HepG2 (cell line): Measurements from ENCODE around the gene CKS1B. TPM values are rescaled to one million over a fixed set of nuclear protein-coding genes. Genes with fewer than 3 reads are reported as not detected.

Experiments used
- ARID5B ChIP-seq: IDR thresholded peaks from 2 replicates; pipeline ENCODE4 v1.4.0; 2020; ENCODE audit warnings: mild to moderate bottlenecking, missing genetic modification reagents
- CCDC6 ChIP-seq: sonication (generic); formaldehyde crosslinking; IDR thresholded peaks from 2 replicates; pipeline ENCODE4 v1.8.1; 2022; ENCODE audit warnings: mild to moderate bottlenecking, missing genetic modification reagents, moderate library complexity
- CREM ChIP-seq, 2 experiments: sonication (generic) in 1 of 2; formaldehyde crosslinking in 1 of 2; IDR thresholded peaks; 2 replicates each; pipeline versions ENCODE4 v1.4.0 to v1.6.1; 2016 to 2020; ENCODE audit warnings: antibody characterized with exemption in 1 of 2, mild to moderate bottlenecking in 1 of 2, missing genetic modification reagents in 1 of 2
- FOXA1 ChIP-seq, 2 experiments: fragments of 450-650 bp in 1 of 2; sonication (generic) in 1 of 2; formaldehyde crosslinking in 1 of 2; IDR thresholded peaks; 2 replicates each; pipeline versions ENCODE4 v1.4.0 to v1.6.1; 2016 to 2020; ENCODE audit warnings: missing genetic modification reagents in 1 of 2
- FOXP1 ChIP-seq, 2 experiments: fragments of 450-650 bp in 1 of 2; IDR thresholded peaks; 2 replicates each; pipeline ENCODE4 v1.6.1; 2017 to 2018; ENCODE audit warnings: antibody characterized with exemption in 1 of 2
- GPN1 ChIP-seq: sonication (generic); formaldehyde crosslinking; IDR thresholded peaks from 2 replicates; pipeline ENCODE4 v1.5.1; 2020; ENCODE audit warnings: missing genetic modification reagents, borderline replicate concordance
- GZF1 ChIP-seq: sonication (generic); formaldehyde crosslinking; IDR thresholded peaks from 2 replicates; pipeline ENCODE4 v1.5.1; 2020; ENCODE audit warnings: mild to moderate bottlenecking, missing genetic modification reagents
- HNRNPLL ChIP-seq: fragments of 200-400 bp; formaldehyde crosslinking; IDR thresholded peaks from 2 replicates; pipeline ENCODE4 v1.6.1; 2017; ENCODE audit warnings: mild to moderate bottlenecking, low read depth, low read length; ENCODE audit not compliant: poor library complexity, severe bottlenecking
- JUND ChIP-seq: sonication (generic); formaldehyde crosslinking; IDR thresholded peaks from 2 replicates; pipeline ENCODE4 v1.8.0; 2022; ENCODE audit warnings: mild to moderate bottlenecking, missing genetic modification reagents
- PLRG1 ChIP-seq: fragments of 450-650 bp; conservative IDR thresholded peaks from 2 replicates; pipeline ENCODE4 v1.6.1; 2016
- RAD21 ChIP-seq: fragments of 450-650 bp; formaldehyde crosslinking; IDR thresholded peaks from 2 replicates; pipeline ENCODE4 v1.5.0; 2020; ENCODE audit warnings: mild to moderate bottlenecking
- REL ChIP-seq: sonication (generic); formaldehyde crosslinking; conservative IDR thresholded peaks from 2 replicates; pipeline ENCODE4 v1.8.0; 2022; ENCODE audit warnings: mild to moderate bottlenecking, missing genetic modification reagents, moderate library complexity
- RFXANK ChIP-seq: IDR thresholded peaks from 2 replicates; pipeline ENCODE4 v1.6.1; 2016
- SUZ12 ChIP-seq: fragments of 150-350 bp; IDR thresholded peaks from 2 replicates; pipeline ENCODE4 v1.6.1; 2014; ENCODE audit warnings: low read depth, low read length
- ZFP62 ChIP-seq: sonication (generic); formaldehyde crosslinking; IDR thresholded peaks from 2 replicates; pipeline ENCODE4 v1.4.0; 2020; ENCODE audit warnings: missing genetic modification reagents
- ZMAT5 ChIP-seq: sonication (generic); formaldehyde crosslinking; IDR thresholded peaks from 2 replicates; pipeline ENCODE4 v1.5.0; 2020; ENCODE audit warnings: mild to moderate bottlenecking, low read depth, missing genetic modification reagents, borderline replicate concordance
- ZNF207 ChIP-seq: fragments of 450-650 bp; IDR thresholded peaks from 2 replicates; pipeline ENCODE4 v1.6.1; 2016; ENCODE audit warnings: antibody characterized with exemption, borderline replicate concordance
- ZNF264 ChIP-seq: sonication (generic); formaldehyde crosslinking; IDR thresholded peaks from 2 replicates; pipeline ENCODE4 v1.4.0; 2020; ENCODE audit warnings: missing genetic modification reagents
- ZNF652 ChIP-seq: IDR thresholded peaks from 2 replicates; pipeline ENCODE4 v1.6.1; 2016; ENCODE audit warnings: low read depth, borderline replicate concordance
- ZNF772 ChIP-seq: sonication (generic); formaldehyde crosslinking; IDR thresholded peaks from 2 replicates; pipeline ENCODE4 v1.5.0; 2020; ENCODE audit warnings: mild to moderate bottlenecking, missing genetic modification reagents
- polyA plus RNA-seq, 8 experiments: library from polyadenylated mRNA; depleted of rRNA in 3 of 8; stranded (reverse) in 7 of 8; unstranded in 1 of 8; fragments of >200 nt; fragmentation: Illumina TruSeq in 4 of 8; extraction: Trizol in 4 of 8; gene quantifications; 2 replicates each; pipeline versions ENCODE4 v1.2.1 to v1.2.3, GENCODE V29; 2011 to 2016; ENCODE audit warnings: low read depth in 4 of 8, missing spikeins in 1 of 8, mixed read lengths in 1 of 8; ENCODE audit not compliant: insufficient read depth in 1 of 8
- total RNA-seq, 5 experiments: library from RNA; depleted of rRNA; stranded (reverse); fragments of >200 nt; fragmentation: Illumina TruSeq; extraction: Trizol; gene quantifications; 2 replicates each; pipeline ENCODE4 v1.2.3, GENCODE V29; 2016; ENCODE audit warnings: low read depth in 1 of 5
- TF ChIP-seq, protein P1 (sequence below): sonication (generic); formaldehyde crosslinking; IDR thresholded peaks from 2 replicates; pipeline ENCODE4 v1.4.0; 2020; ENCODE audit warnings: low read depth, mild to moderate bottlenecking, missing genetic modification reagents
- TF ChIP-seq, protein P2 (sequence below): sonication (generic); formaldehyde crosslinking; conservative IDR thresholded peaks from 2 replicates; pipeline ENCODE4 v1.4.0; 2020; ENCODE audit warnings: missing genetic modification reagents
- TF ChIP-seq, protein P3 (sequence below): sonication (generic); formaldehyde crosslinking; IDR thresholded peaks from 2 replicates; pipeline ENCODE4 v1.8.0; 2022; ENCODE audit warnings: mild to moderate bottlenecking, missing genetic modification reagents

Gene CKS1B
- total and polyA plus RNA-seq, 2 of the 13 experiments (the other 11 are each of a cell fraction or from before 2014, with no cell fraction given) = 217 to 222 TPM

GRCh38 chr1:154944401-154945159 lies 29.9 kb upstream of the CKS1B start (continued):
- TF ChIP-seq, protein P1, sequence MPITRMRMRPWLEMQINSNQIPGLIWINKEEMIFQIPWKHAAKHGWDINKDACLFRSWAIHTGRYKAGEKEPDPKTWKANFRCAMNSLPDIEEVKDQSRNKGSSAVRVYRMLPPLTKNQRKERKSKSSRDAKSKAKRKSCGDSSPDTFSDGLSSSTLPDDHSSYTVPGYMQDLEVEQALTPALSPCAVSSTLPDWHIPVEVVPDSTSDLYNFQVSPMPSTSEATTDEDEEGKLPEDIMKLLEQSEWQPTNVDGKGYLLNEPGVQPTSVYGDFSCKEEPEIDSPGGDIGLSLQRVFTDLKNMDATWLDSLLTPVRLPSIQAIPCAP (CRISPR knock-in tag) = no peak
- TF ChIP-seq JUND (CRISPR knock-in tag) (no peak), ZFP62 (CRISPR knock-in tag) (no peak), FOXP1 (IDR thresholded peaks at IDR 0.05) (no peak), FOXP1 (CRISPR knock-in tag; IDR thresholded peaks at IDR 0.05) (no peak), RAD21 (CRISPR knock-in tag) (no peak), ZNF652 (CRISPR knock-in tag) (peak; percentile 42; the same call in 1 of the 2 replicates), SUZ12 (no peak), GPN1 (CRISPR knock-in tag) (no peak), RFXANK (CRISPR knock-in tag) (no peak), ZNF772 (no peak), REL (CRISPR knock-in tag) (no peak), GZF1 (CRISPR knock-in tag) (peak; percentile 35; the same call in 1 of the 2 replicates), ARID5B (CRISPR knock-in tag) (peak; percentile 89), ZNF264 (CRISPR knock-in tag) (peak; percentile 66), ZNF207 (no peak), ZMAT5 (no peak), PLRG1 (no peak), HNRNPLL (no peak), FOXA1 (IDR thresholded peaks at IDR 0.05) (no peak), FOXA1 (CRISPR knock-in tag; IDR thresholded peaks at IDR 0.05) (peak; percentile 37; the same call in 1 of the 2 replicates), CREM (IDR thresholded peaks at IDR 0.05) (peak; percentile 46; the same call in 1 of the 2 replicates), CREM (CRISPR knock-in tag; IDR thresholded peaks at IDR 0.05) (no peak), CCDC6 (CRISPR knock-in tag) (peak; percentile 72; the same call in 1 of the 2 replicates)
- TF ChIP-seq, protein P2, sequence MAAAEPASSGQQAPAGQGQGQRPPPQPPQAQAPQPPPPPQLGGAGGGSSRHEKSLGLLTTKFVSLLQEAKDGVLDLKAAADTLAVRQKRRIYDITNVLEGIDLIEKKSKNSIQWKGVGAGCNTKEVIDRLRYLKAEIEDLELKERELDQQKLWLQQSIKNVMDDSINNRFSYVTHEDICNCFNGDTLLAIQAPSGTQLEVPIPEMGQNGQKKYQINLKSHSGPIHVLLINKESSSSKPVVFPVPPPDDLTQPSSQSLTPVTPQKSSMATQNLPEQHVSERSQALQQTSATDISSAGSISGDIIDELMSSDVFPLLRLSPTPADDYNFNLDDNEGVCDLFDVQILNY (CRISPR knock-in tag) = no peak
- TF ChIP-seq, protein P3, sequence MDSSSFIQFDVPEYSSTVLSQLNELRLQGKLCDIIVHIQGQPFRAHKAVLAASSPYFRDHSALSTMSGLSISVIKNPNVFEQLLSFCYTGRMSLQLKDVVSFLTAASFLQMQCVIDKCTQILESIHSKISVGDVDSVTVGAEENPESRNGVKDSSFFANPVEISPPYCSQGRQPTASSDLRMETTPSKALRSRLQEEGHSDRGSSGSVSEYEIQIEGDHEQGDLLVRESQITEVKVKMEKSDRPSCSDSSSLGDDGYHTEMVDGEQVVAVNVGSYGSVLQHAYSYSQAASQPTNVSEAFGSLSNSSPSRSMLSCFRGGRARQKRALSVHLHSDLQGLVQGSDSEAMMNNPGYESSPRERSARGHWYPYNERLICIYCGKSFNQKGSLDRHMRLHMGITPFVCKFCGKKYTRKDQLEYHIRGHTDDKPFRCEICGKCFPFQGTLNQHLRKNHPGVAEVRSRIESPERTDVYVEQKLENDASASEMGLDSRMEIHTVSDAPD (CRISPR knock-in tag) = peak; percentile 89
